Ecto neural progenitor cell (in vitro differentiated cells): Measurements from ENCODE around the gene ZBTB26.
"Not testable (repeated sequence)": the region's sequence is repeated elsewhere in the genome, so short reads cannot be mapped to it uniquely, and the experiment has no call there.

ENCODE experiments used
- DNase-seq: peaks from one replicate; pipeline ENCODE4 v3.0.0-alpha.2; 2018; ENCODE audit warnings: low spot score

Gene ZBTB26

GRCh38 chr9:122929796-122930354 lies 1.4 kb downstream of the ZBTB26 start:
- no peak for DNase-seq

- DNase-seq, result no peak
Observed at GRCh38 chr9:122923947-122924346, 7.4 kb downstream of the ZBTB26 start.

- DNase-seq, result no peak
Observed at GRCh38 chr9:122922713-122923112, 8.6 kb downstream of the ZBTB26 start.

GRCh38 chr9:122918310-122918709 lies 13.0 kb downstream of the ZBTB26 start:
- no peak for DNase-seq

- DNase-seq, result peak; percentile 81
Observed at GRCh38 chr9:122912964-122913673, 18.2 kb downstream of the ZBTB26 start, which contains the start of gene ZBTB6. Gene ZBTB6, minus strand, starts transcription at chr9:122913323. Its CDS starts 1,251 bp downstream, at chr9:122912072.

- no peak for DNase-seq
Observed at GRCh38 chr9:122912671-122912963, 18.7 kb downstream of the ZBTB26 start.

GRCh38 chr9:122906122-122906521 lies 25.2 kb downstream of the ZBTB26 start:
- not testable (repeated sequence) for DNase-seq

GRCh38 chr9:122904823-122905710 lies 26.2 kb downstream of the ZBTB26 start, which contains the start of gene RC3H2:
Gene RC3H2, minus strand, starts transcription at chr9:122905359. Its CDS starts 7,850 bp downstream, at chr9:122897509.
- peak; percentile 97 for DNase-seq

GRCh38 chr9:122904466-122904822 lies 26.9 kb downstream of the ZBTB26 start:
- no peak for DNase-seq

- no peak for DNase-seq
Observed at GRCh38 chr9:122900791-122901190, 30.5 kb downstream of the ZBTB26 start.

GRCh38 chr9:122897969-122898368 lies 33.3 kb downstream of the ZBTB26 start:
- DNase-seq, result no peak

GRCh38 chr9:122888480-122888879 lies 42.8 kb downstream of the ZBTB26 start:
- DNase-seq, result no peak

GRCh38 chr9:122883125-122883524 lies 48.2 kb downstream of the ZBTB26 start:
- DNase-seq, result no peak

- DNase-seq, result no peak
Observed at GRCh38 chr9:122879443-122879842, 51.9 kb downstream of the ZBTB26 start.

- no peak for DNase-seq
Observed at GRCh38 chr9:122875523-122875922, 55.8 kb downstream of the ZBTB26 start.

GRCh38 chr9:122867276-122867675 lies 64.0 kb downstream of the ZBTB26 start:
- not testable (repeated sequence) for DNase-seq

- DNase-seq, result no peak
Observed at GRCh38 chr9:122866079-122866478, 65.2 kb downstream of the ZBTB26 start.
